Measurements from ENCODE around the gene CAPN3. TPM values are rescaled to one million over a fixed set of nuclear protein-coding genes. Genes with fewer than 3 reads are reported as not detected.

Gene CAPN3
- total and polyA plus RNA-seq, 2 experiments from 2014 or later: 0.84 to 1.1 TPM

GRCh38 chr15:42319206-42319605 lies 40.1 kb upstream of the CAPN3 start (continued):
- TF ChIP-seq NANOG (IDR thresholded peaks at IDR 0.05; ENCODE audit: borderline replicate concordance) (no peak), CTCF (conservative IDR thresholded peaks at IDR 0.05; ENCODE audit: low read depth in 2 of 2) (no peak), JUNB (IDR thresholded peaks at IDR 0.05; ENCODE audit: unreplicated experiment) (no peak), POLR2AphosphoS5 (IDR thresholded peaks at IDR 0.05; ENCODE audit: low read depth) (no peak), EZH2 (IDR thresholded peaks at IDR 0.05; ENCODE audit: low read depth, unreplicated experiment) (no peak), STAT1 (IDR thresholded peaks at IDR 0.05; ENCODE audit: unreplicated experiment) (no peak), CREB1 (CRISPR knock-in tag; IDR thresholded peaks at IDR 0.05; ENCODE audit: low read depth) (no peak), REST (IDR thresholded peaks at IDR 0.05; ENCODE audit: unreplicated experiment) (no peak), ETS1 (IDR thresholded peaks at IDR 0.05) (no peak), ZNF331 (CRISPR knock-in tag; IDR thresholded peaks at IDR 0.05; ENCODE audit: low read depth) (no peak)

- Mint-ChIP-seq H3K27ac (no peak overlapping the region), H3K4me1 (no peaks in the 10 kb centered on the region), H3K27me3 (ENCODE audit: insufficient read depth, low read depth, poor library complexity) (no peaks in the 10 kb centered on the region), H3K4me3 (no peak overlapping the region), H3K36me3 (ENCODE audit: low read depth) (no peaks in the 10 kb centered on the region), H3K9me3 (no peaks in the 10 kb centered on the region)
- Histone ChIP-seq H3K27me3 (ENCODE audit: insufficient read depth) (no peaks in the 10 kb centered on the region), H4K20me1 (replicated peaks; ENCODE audit: insufficient read depth) (no peaks in the 10 kb centered on the region), H3K4me1 (ENCODE audit: insufficient read depth) (no peaks in the 10 kb centered on the region), H3K4me2 (no peak overlapping the region), H3K9me2 (ENCODE audit: insufficient read depth) (no peaks in the 10 kb centered on the region), H3K79me2 (replicated peaks; ENCODE audit: insufficient read depth) (no peaks in the 10 kb centered on the region), H3K36me3 (ENCODE audit: insufficient read depth) (no peaks in the 10 kb centered on the region), H3F3A (replicated peaks; ENCODE audit: low read depth) (no peaks in the 10 kb centered on the region), H3K4me3 (no peak overlapping the region), H2AFZ (no peak overlapping the region), H3K27ac (ENCODE audit: low read depth) (no peak overlapping the region)
- DNase-seq (ENCODE audit: low spot score) (no peak), ATAC-seq (no peak)
- TF ChIP-seq STAT1 (IDR thresholded peaks at IDR 0.05; ENCODE audit: unreplicated experiment): no peak
- TF ChIP-seq EZH2phosphoT487 (IDR thresholded peaks at IDR 0.05; ENCODE audit: unreplicated experiment): no peak
- TF ChIP-seq CTCF (conservative IDR thresholded peaks at IDR 0.05; ENCODE audit: low read depth in 2 of 2): no peak
- no peak for TF ChIP-seq CREB1 (CRISPR knock-in tag; IDR thresholded peaks at IDR 0.05; ENCODE audit: low read depth)
- no peak for TF ChIP-seq POLR2AphosphoS5 (IDR thresholded peaks at IDR 0.05; ENCODE audit: low read depth)
- TF ChIP-seq JUNB (IDR thresholded peaks at IDR 0.05; ENCODE audit: unreplicated experiment): no peak
- no peak for TF ChIP-seq REST (IDR thresholded peaks at IDR 0.05; ENCODE audit: unreplicated experiment)
Measured at GRCh38 chr15:42324308-42324707, 35.0 kb upstream of the CAPN3 start.

Data from GM23338 (cell line).